ENCODE data around the gene KBTBD12. TPM values are rescaled to one million over a fixed set of nuclear protein-coding genes. Genes with fewer than 3 reads are reported as not detected.

The KBTBD12 gene
- total RNA-seq, 1 donor from 2014 or later = 0.08 TPM

- no peak overlapping the region for H3K4me3 ChIP-seq (ENCODE audit: low read depth, low read length)
- H3K36me3 ChIP-seq (ENCODE audit: control insufficient read depth, insufficient read depth, low read length) = no peaks in the 10 kb centered on the region
- no peak for DNase-seq (ENCODE audit: low read depth)
- peaks cover 2% of the 10 kb centered on the region for H3K27me3 ChIP-seq (ENCODE audit: control insufficient read depth, insufficient read depth, low read length)
- TF ChIP-seq CTCF (IDR thresholded peaks at IDR 0.05; ENCODE audit: insufficient read depth, low read length, poor library complexity, severe bottlenecking) = no peak
Observed at GRCh38 chr3:127984241-127984975, 69.4 kb downstream of the KBTBD12 start.

GRCh38 chr3:127985216-127985615, 70.2 kb downstream of the KBTBD12 start:
- TF ChIP-seq CTCF (IDR thresholded peaks at IDR 0.05; ENCODE audit: insufficient read depth, low read length, poor library complexity, severe bottlenecking) = no peak
- H3K36me3 ChIP-seq (ENCODE audit: control insufficient read depth, insufficient read depth, low read length) = no peaks in the 10 kb centered on the region
- DNase-seq (ENCODE audit: low read depth) = no peak
- peaks cover 2% of the 10 kb centered on the region for H3K27me3 ChIP-seq (ENCODE audit: control insufficient read depth, insufficient read depth, low read length)
- H3K4me3 ChIP-seq (ENCODE audit: low read depth, low read length) = no peak overlapping the region

GRCh38 chr3:127985655-127986225, 70.7 kb downstream of the KBTBD12 start:
- no peak for DNase-seq (ENCODE audit: low read depth)
- H3K27me3 ChIP-seq (ENCODE audit: control insufficient read depth, insufficient read depth, low read length) = peaks cover 2% of the 10 kb centered on the region
- H3K36me3 ChIP-seq (ENCODE audit: control insufficient read depth, insufficient read depth, low read length) = no peaks in the 10 kb centered on the region
- H3K4me3 ChIP-seq (ENCODE audit: low read depth, low read length) = no peak overlapping the region
- TF ChIP-seq CTCF (IDR thresholded peaks at IDR 0.05; ENCODE audit: insufficient read depth, low read length, poor library complexity, severe bottlenecking) = no peak

GRCh38 chr3:127986803-127987202, 71.8 kb downstream of the KBTBD12 start:
- no peak overlapping the region for H3K4me3 ChIP-seq (ENCODE audit: low read depth, low read length)
- no peak for TF ChIP-seq CTCF (IDR thresholded peaks at IDR 0.05; ENCODE audit: insufficient read depth, low read length, poor library complexity, severe bottlenecking)
- DNase-seq (ENCODE audit: low read depth) = no peak
- no peaks in the 10 kb centered on the region for H3K36me3 ChIP-seq (ENCODE audit: control insufficient read depth, insufficient read depth, low read length)
- peaks cover 2% of the 10 kb centered on the region for H3K27me3 ChIP-seq (ENCODE audit: control insufficient read depth, insufficient read depth, low read length)

- no peaks in the 10 kb centered on the region for H3K36me3 ChIP-seq (ENCODE audit: control insufficient read depth, insufficient read depth, low read length)
- no peak for TF ChIP-seq CTCF (IDR thresholded peaks at IDR 0.05; ENCODE audit: insufficient read depth, low read length, poor library complexity, severe bottlenecking)
- peaks cover 2% of the 10 kb centered on the region for H3K27me3 ChIP-seq (ENCODE audit: control insufficient read depth, insufficient read depth, low read length)
- H3K4me3 ChIP-seq (ENCODE audit: low read depth, low read length) = no peak overlapping the region
- DNase-seq (ENCODE audit: low read depth) = no peak
Observed at GRCh38 chr3:127987309-127987995, 72.4 kb downstream of the KBTBD12 start.

Data from kidney epithelial cell (primary cell).